H54 (cell line): ENCODE data around the gene ABAT.
"Not testable (repeated sequence)": the region's sequence is repeated elsewhere in the genome, so short reads cannot be mapped to it uniquely, and the experiment has no call there.

Experiments used
- DNase-seq: peaks from one replicate; pipeline ENCODE4 v3.0.0; 2011; ENCODE audit warnings: low spot score, mixed read lengths; ENCODE audit not compliant: insufficient read length
- FAIRE-seq: peaks from 3 replicates; lab custom pipeline; 2011; peaks lifted over from hg19 to GRCh38; lab: Jason Lieb, UNC
- POLR2A ChIP-seq: IDR thresholded peaks from 2 replicates; pipeline ENCODE4 v1.6.1; 2011; ENCODE audit warnings: low read depth, mild to moderate bottlenecking, low read length

Gene ABAT

DNA sequence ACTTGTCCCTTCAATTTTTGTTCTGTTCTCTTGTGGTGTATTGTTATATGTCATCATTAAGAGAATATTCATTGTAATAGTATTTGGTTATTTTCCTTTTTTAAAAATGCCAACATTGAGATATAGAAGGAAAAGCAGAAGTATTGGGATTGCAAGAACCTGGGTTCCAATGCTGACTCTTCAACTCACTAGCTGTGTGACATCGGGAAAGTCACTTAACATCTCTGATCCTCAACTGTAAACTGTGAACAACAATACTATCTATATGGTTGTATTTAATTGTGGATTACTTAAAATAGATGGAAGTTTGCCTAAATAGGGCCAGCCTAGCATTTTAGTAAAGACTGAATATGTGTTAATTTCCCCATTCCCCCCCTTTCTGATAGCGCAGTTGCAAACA, 67.2 kb downstream of the ABAT start:
- FAIRE-seq, result no peak
- DNase-seq, result no peak

DNA sequence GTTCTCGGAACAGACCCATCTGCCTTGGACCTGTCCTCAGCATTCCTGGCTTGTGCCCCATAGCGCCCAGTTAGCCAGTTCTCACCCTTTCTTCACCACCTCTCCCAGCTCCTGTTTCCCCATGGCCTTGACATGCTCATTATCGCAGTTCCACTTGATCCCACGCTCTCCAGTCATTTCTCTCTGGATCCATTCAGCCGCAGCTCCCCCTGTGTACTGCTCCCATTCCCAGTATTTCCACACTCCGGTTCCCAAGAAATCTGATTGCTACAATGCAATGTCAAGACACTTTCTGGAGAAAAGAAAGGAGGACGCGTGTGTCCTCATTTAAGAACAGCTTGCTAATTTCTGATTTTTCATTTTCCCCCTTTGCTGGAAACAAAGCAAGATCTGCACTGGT, 67.7 kb downstream of the ABAT start:
- DNase-seq (no peak), FAIRE-seq (no peak)
- no peak for TF ChIP-seq POLR2A

More for the DNA sequence above, 67.2 kb downstream of the ABAT start:
- TF ChIP-seq POLR2A, result no peak

DNA sequence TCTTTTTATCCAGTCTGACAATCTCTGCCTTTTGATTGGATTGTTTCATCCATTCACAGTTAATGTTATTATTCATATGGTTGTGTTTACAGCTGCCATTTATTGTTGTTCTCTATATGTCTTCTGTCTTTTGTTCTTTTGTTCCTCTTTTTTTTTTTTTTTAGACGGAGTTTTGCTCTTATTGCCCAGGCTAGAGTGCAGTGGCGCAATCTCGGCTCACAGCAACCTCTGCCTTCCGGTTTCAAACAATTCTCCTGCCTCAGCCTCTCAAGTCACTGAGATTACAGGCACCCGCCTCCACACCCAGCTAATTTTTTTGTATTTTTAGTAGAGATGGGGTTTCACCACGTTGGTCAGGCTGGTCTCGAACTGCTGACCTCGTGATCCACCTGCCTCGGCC, 74.5 kb downstream of the ABAT start:
- FAIRE-seq, DNase-seq: not testable (repeated sequence)

DNA sequence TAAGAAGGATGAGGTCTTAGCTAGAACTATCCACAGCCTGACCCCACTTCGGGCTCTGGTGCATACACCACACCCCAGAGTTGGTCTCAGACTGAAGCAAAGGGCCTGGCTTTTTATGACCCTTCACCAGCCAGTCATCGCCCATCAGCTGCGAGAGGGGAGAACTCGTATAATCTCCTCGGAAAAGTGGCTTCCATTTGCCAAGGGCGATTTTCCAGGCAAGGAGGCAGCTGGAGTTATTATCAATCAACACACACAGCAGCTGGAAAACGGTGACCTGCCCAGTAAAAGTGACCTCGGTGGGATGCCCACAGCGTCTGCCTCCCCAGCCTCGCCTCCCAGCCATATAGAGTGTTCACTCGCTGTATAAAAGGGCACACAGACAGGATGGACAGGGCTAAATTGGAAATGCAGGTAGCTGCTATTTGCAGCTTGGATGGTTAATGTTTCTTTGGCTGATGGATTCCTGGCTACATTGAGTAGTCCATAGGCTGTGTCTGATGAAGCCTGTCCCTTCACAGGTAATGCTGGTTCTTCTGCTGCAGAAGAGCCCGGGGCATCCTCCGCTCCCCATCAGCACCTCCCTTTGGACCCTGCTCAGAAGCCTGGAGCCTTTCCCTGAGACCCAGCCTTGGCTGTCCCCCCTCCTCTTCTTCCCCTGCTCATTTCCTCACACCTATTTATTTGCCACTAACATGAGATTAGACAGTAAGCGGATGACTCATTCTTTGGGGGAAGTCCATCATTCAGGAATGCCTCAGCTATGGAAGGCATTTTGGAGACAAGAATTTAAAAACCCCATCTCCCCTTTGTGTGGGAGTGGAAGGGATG, 77.3 kb downstream of the ABAT start:
- no peak for TF ChIP-seq POLR2A
- FAIRE-seq (no peak), DNase-seq (peak; percentile 52)

DNA sequence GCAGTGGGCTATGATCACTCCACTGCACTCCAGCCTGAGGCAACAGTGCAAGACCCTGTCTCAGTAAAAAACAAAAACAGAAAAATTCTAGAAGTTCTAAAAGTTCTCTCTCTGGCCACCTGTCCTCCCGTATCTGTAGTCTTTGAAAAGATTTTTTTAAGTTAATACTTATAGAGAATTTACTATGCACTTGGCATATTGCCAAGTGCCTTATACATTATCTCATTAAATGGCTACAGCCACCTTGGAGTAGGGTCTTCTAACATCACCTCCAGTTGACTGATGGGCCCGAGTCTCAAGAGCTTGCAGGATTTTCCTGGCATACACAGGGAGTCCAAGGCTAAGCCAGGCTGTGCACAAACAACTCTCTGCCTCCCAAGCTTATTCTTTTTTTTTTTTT, 78.3 kb downstream of the ABAT start:
- DNase-seq, result no peak
- no peak for TF ChIP-seq POLR2A
- FAIRE-seq, result no peak

DNA sequence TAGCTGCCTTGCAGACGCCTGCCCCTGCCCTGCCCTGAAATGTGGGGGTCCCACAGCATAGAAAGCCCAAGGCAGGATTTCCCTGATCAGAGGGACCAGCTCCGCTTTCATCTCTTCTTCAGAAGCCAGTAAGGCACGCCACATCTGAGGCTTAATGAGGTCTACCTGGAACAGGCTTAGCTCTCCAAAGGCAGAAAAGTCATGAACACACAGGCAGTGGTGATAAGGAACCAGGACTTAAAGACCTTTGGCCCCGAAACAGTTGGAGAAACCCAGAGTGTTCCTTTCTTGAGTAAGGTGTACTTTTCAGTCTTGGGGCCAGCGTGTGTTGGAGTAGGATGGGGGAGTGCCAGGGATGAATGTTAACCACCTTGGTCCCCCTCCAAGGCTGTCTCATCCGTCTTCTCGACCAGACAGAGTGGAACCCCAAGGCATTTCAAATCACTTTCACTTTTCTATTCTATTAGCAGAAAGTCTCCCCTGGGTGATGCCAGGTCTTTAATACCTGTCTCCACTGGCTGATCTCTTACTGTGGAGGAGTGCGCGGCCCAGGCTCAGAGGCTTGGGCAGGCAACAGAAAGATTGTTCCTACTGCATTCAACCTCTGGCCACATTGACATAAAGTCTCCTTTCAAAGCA, 79.1 kb downstream of the ABAT start:
- TF ChIP-seq POLR2A, result no peak
- FAIRE-seq, result no peak
- DNase-seq, result no peak

DNA sequence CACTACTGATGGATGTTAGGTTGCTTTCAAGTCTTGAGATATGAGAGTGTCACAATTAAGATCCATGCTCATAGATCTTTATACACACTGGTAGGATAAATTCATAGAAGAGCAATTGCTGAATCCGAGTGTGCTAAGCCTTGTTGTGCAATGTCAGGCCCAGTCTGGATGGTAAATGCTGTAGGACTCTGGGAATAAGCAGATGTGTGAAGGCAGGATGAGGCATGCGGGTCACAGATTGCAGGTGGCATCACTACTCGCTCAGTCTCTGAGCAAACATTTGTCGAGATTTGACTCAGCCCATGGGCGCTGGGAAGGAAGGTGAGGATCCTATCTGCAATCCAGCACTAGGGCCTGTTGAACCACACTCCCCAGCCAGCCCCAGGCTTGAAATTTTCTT, 82.3 kb downstream of the ABAT start:
- TF ChIP-seq POLR2A, result no peak
- DNase-seq (no peak), FAIRE-seq (no peak)

DNA sequence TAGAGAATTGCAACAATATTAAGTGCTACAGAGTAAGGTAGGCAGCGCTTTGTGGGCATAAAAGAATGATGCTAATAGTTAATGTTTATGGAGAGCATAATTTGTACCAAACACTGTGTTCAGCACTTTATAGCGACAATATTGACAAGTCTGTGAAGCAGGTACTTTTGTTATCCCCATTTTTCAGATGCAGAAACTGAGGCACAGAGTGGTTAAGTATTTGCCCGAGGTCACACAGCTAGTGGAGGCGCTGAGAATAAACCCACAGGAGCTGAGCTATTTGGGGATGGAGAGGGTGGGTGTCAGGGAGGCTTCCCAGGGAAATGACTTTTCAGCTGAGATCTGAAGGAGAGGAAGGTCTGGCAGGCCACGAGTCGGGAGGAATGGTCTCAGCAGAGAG, 83.6 kb downstream of the ABAT start:
- no peak for TF ChIP-seq POLR2A
- FAIRE-seq, result no peak
- no peak for DNase-seq

DNA sequence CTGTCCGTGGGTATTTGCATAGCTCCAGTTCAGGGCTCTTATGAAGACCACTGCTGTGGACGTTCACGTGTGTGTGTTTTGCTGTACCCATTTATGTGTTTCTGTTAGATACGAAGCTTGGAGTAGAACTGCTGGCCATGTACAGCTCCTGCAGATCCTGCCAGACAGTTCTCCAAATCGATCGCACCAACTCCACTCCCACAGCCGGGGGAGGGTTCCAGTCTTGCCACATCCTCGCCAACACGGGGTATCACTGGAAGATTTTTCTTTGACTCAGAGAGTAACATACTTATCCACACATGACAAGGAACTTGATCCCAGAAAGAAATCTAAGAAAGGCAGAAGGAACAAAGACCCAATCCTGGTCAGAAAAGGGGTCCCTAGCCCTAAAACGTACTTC, 85.6 kb downstream of the ABAT start:
- DNase-seq, result no peak
- FAIRE-seq, result no peak
- no peak for TF ChIP-seq POLR2A

DNA sequence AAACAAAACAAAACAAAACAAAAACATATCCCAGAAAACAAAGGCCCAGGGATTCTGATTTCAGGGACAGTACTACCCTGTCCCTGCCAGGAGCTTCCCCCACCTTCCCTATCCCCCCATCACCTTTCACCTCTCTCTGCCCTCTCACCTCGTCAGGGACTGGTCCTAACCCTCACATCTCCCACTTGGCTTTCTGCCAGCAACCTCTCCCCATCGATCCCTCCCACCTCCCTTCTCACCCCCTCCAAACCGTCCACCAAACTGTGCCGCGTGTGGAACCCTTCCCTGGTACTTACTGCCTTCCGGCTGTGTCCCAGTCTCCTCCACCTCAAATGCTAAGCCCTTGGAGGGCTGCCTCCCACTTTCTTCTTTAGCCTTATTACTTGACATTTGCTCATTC, 86.7 kb downstream of the ABAT start:
- FAIRE-seq (no peak), DNase-seq (no peak)
- no peak for TF ChIP-seq POLR2A

DNA sequence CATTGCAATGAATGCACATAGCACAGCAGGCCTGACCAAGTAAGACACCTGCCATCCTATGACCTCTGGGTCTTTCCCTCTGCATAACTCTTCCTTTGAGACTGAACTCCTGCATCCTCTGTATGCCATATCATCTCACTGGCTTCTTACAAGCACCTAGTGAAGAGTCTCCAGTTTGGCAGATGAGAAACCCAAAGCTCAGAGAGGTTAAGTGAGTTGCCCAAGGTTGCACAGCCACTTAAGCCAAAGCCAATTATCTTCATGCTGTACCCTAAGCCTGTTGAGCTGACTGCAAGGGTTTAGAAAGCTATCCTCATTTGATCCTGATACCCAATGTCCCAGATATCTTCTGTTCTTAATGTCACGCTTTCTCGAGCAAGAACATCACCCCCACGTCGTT, 87.8 kb downstream of the ABAT start:
- TF ChIP-seq POLR2A, result no peak
- DNase-seq (no peak), FAIRE-seq (no peak)

DNA sequence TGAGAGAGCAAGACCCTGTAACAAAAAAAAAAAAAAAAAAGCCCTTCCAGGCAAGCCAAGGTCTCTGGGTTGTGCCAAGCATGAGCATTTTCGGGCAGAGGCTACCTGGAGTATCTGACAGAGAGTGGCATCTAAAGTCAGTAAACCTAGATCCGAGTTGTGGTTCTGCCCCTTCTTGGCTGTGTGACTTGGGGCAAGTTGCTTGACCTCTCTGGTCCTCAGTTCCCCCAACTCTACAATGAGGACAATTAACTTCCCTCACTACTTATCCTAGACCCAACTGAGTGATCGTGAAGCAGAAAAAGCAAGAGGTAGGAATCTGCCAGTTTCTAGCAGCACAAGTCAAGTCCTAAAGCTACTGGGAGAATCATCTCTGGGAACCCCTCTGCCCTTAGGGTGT, 88.7 kb downstream of the ABAT start:
- FAIRE-seq, result no peak
- no peak for DNase-seq

DNA sequence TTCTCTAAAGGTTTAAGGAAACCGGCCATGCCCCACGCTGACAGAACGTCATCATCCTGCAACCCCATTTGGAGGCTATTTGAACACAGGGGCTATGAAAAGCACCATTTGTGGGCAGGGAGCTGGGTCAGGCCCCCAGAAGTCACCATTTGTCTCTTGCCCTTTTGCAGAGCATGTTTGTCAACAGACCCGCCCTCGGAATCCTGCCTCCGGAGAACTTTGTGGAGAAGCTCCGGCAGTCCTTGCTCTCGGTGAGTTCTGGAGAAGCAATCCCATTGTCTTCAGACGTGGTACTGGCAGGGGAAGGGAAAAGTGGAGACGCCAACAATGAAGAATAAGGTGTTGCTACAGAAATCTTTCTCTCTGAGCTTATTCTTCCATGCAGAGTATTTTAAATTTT, 89.5 kb downstream of the ABAT start:
- no peak for TF ChIP-seq POLR2A
- DNase-seq (no peak), FAIRE-seq (no peak)

More for the DNA sequence above, 88.7 kb downstream of the ABAT start:
- TF ChIP-seq POLR2A, result no peak

DNA sequence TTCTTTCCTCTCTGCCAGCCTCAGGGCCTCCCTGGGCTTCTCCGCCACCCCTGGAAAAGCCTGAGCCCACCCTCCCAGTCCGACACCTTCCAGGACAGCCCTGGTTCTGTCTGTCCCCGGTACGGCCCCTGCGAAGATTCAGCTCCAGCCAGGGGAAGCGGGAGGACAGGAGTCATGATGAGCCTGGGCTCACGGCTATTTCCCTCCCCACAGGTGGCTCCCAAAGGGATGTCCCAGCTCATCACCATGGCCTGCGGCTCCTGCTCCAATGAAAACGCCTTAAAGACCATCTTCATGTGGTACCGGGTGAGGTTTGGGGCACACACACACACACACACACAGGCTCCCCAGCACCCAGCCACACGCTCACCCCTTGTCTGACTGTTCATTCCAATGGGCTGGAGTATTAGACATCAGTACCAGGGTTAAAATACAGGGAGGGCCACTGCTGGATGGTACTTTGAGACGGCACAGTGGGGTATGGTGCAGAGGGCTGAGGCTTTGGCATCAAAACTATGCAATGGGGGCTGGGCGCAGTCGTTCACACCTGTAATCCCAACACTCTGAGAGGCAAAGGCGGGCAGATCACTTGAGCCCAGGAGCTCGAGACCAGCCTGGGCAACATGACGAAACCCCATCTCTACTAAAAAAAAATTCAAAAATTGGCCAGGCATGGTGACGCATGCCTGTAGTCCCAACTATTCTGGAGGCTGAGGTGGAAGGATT, 90.3 kb downstream of the ABAT start:
- no peak for FAIRE-seq

More for the DNA sequence above, 90.3 kb downstream of the ABAT start:
- no peak for DNase-seq
- no peak for TF ChIP-seq POLR2A
